ENCODE measurements around the gene DELE1. TPM values are rescaled to one million over a fixed set of nuclear protein-coding genes. Genes with fewer than 3 reads are reported as not detected.
A peak's percentile ranks its signal among the peaks of the same experiment; 100 is the strongest.
"Not testable (repeated sequence)": the region's sequence is repeated elsewhere in the genome, so short reads cannot be mapped to it uniquely, and the experiment has no call there.

DELE1 gene
- polyA plus RNA-seq, 1 experiment: 110 TPM

GRCh38 chr5:141881886-141882285 lies 41.8 kb upstream of the DELE1 start:
- TF ChIP-seq CTCF (IDR thresholded peaks at IDR 0.05; ENCODE audit: insufficient read depth, low read depth, low read length): no peak
- H3K4me3 ChIP-seq (ENCODE audit: low read depth, low read length): no peak overlapping the region
- no peak for DNase-seq (ENCODE audit: low read depth)
- ChIA-PET POLR2A (no interaction called here), CTCF (interaction anchor here (0.6 to 11.6 kb wide), 6 partner anchors 60 to 185 kb away, joined by 3 to 341 read pairs (median 36); partner anchors contain the start of gene PCDH12)
- no peaks in the 10 kb centered on the region for H3K36me3 ChIP-seq (ENCODE audit: control insufficient read depth, insufficient read depth, low read length)
- H3K27me3 ChIP-seq (ENCODE audit: control insufficient read depth, insufficient read depth, low read length): peaks cover 41% of the 10 kb centered on the region

- POLR2A ChIA-PET: no interaction called here
- Histone ChIP-seq H3K27me3 (ENCODE audit: control insufficient read depth, insufficient read depth, low read length) (peaks cover 33% of the 10 kb centered on the region), H3K4me3 (ENCODE audit: low read depth, low read length) (no peak overlapping the region), H3K36me3 (ENCODE audit: control insufficient read depth, insufficient read depth, low read length) (no peaks in the 10 kb centered on the region)
- DNase-seq (ENCODE audit: low read depth): no peak
- no peak for TF ChIP-seq CTCF (IDR thresholded peaks at IDR 0.05; ENCODE audit: insufficient read depth, low read depth, low read length)
- CTCF ChIA-PET: interaction anchor here (0.5 to 11.6 kb wide), 6 partner anchors 24 to 186 kb away, joined by 3 to 341 read pairs (median 34); partner anchors contain the start of gene PCDH12
Measured at GRCh38 chr5:141882594-141883183, 41.0 kb upstream of the DELE1 start.

DNA sequence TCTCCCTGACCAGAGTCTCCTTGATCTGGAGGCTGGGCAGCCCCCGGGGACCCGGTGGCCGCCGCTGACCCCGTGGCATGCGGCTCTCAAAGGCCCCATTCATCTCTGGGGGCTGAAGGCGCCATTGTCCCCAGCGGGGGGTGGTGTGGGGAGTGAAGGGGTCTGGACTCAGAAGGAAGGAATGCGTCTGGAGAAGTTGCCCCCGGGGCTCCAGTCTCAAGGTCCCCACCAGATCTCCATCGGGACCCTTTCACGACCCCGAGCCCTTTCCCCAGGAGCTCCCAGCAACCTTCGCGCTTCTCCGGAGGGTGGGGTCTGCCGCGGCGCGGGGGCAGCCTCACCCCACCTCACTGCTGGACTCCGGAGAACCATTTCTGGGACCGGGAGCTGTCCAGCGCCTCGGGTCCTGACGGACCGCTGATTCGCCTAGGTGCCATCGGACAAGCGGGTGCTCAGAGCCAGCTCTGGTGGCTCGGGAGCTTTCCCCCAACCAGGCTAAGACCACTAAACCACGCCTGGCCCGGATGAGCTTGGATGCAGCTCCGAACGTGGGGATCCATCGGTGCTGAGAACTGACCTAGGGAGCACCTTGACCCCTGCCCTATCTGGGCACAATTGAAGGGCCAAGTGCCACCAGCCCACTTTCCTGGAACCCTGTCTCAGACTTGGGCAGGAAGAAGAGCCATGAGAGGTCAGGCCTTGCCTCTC lies 40.3 kb upstream of the DELE1 start:
- Histone ChIP-seq H3K27me3 (ENCODE audit: control insufficient read depth, insufficient read depth, low read length) (peaks cover 31% of the 10 kb centered on the region), H3K4me3 (ENCODE audit: low read depth, low read length) (no peak overlapping the region), H3K36me3 (ENCODE audit: control insufficient read depth, insufficient read depth, low read length) (no peaks in the 10 kb centered on the region)
- DNase-seq (ENCODE audit: low read depth): no peak
- ChIA-PET CTCF (interaction anchor here (0.5 to 11.6 kb wide), 6 partner anchors 23 to 186 kb away, joined by 3 to 341 read pairs (median 4); partner anchors contain the start of gene PCDH12), POLR2A (no interaction called here)
- no peak for TF ChIP-seq CTCF (IDR thresholded peaks at IDR 0.05; ENCODE audit: insufficient read depth, low read depth, low read length)

- CTCF ChIA-PET: interaction anchor here (0.9 to 11.6 kb wide), 5 partner anchors 23 to 187 kb away, joined by 3 to 341 read pairs (median 3); no protein-coding TSS in a partner anchor
- peaks cover 31% of the 10 kb centered on the region for H3K27me3 ChIP-seq (ENCODE audit: control insufficient read depth, insufficient read depth, low read length)
- H3K36me3 ChIP-seq (ENCODE audit: control insufficient read depth, insufficient read depth, low read length): no peaks in the 10 kb centered on the region
- no peak for TF ChIP-seq CTCF (IDR thresholded peaks at IDR 0.05; ENCODE audit: insufficient read depth, low read depth, low read length)
- no peak for DNase-seq (ENCODE audit: low read depth)
- POLR2A ChIA-PET: no interaction called here
- H3K4me3 ChIP-seq (ENCODE audit: low read depth, low read length): no peak overlapping the region
Measured at GRCh38 chr5:141883892-141884318, 39.8 kb upstream of the DELE1 start.

DNA sequence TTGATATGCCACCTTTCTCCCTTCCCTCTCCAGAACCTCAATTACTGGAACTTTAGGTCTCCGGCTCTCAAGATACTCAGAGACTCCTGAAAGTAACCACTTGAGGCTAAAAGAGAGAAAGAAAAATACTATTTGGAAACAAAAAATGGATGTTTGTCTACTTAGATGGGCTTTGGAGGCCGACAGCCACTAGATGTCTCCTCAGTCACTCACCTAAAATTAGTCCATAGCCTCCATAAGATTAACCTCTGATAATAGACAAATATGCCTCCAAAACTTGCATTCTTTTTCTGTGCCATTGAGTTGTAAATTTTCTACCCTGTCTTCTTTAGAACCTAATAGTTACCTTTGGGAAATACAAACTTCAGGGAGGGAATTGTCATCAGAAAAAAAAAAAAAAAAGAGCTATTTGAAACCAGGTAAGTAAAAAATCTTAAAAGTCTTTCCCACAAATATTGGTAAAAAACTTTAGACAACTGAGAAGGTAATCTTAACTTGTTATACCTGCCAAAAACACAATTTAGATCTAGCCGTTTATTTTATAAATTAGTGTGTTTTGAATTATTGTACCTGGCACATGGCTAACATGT lies 34.3 kb upstream of the DELE1 start:
- ChIA-PET POLR2A (no interaction called here), CTCF (interaction anchor here (0.6 to 5.9 kb wide), 8 partner anchors 10 to 197 kb away, joined by 3 to 70 read pairs (median 6); partner anchors contain the start of genes PCDH1 and RNF14)
- H3K36me3 ChIP-seq (ENCODE audit: control insufficient read depth, insufficient read depth, low read length): no peaks in the 10 kb centered on the region
- peak; percentile 61 for TF ChIP-seq CTCF (IDR thresholded peaks at IDR 0.05; ENCODE audit: insufficient read depth, low read depth, low read length)
- no peak for DNase-seq (ENCODE audit: low read depth)
- H3K27me3 ChIP-seq (ENCODE audit: control insufficient read depth, insufficient read depth, low read length): no peaks in the 10 kb centered on the region
- no peak overlapping the region for H3K4me3 ChIP-seq (ENCODE audit: low read depth, low read length)

- not testable (repeated sequence) for DNase-seq (ENCODE audit: low read depth); H3K27me3 ChIP-seq (ENCODE audit: control insufficient read depth, insufficient read depth, low read length)
- POLR2A ChIA-PET: interaction anchor here (0.5 kb wide), 1 partner anchor 37 kb away, joined by 3 read pairs; no protein-coding TSS in a partner anchor
Measured at GRCh38 chr5:141890429-141890828, 33.2 kb upstream of the DELE1 start.

More at GRCh38 chr5:141890429-141890828, 33.2 kb upstream of the DELE1 start:
- CTCF ChIA-PET: interaction anchor here (0.8 to 5.9 kb wide), 12 partner anchors 11 to 198 kb away, joined by 3 to 70 read pairs (median 4); partner anchors contain the start of genes PCDH1 and RNF14
- H3K36me3 ChIP-seq (ENCODE audit: control insufficient read depth, insufficient read depth, low read length); H3K4me3 ChIP-seq (ENCODE audit: low read depth, low read length): not testable (repeated sequence)
